ENCODE results near the gene GRM6.

Gene GRM6

DNA sequence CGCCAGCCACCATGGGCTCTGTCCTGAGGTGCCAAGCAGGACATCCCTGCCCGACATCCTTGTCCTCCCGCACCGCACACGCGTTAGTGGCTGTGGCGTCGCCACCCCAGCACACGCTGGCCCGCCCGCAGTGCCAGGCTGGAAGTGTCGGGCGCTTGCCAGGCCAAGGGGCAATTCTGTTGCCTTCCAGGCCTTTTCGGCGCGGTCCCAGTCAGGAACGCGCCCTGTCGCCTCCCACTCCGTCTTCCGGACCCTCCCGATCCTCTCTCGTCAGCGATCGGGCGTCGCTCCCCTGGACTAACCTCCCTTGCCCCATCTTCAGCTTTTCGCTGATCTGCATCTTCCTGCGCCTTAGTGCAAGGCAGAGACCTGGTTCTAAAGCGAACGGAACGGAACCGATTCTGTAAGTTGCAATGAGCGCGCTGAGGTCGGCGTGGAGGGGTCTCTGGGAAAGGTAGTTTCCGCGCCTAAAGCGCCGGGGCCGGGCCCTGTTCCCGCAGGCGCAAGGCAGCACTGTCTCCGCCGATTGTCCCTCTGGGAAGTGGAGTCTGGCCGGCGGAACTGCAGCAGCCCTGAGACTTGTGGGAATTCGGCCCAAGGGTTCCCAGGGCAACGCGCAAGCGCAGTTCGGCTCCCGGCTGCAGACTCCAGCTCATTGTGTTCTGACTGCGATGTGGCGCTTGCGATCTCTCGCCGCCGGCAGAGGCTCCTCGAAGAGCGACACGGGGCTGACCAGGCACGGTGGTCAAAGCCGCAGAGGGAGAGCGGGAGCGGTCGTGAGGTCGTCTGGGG, 54.4 kb downstream of the GRM6 start, which contains the start of gene ZNF454:
Gene ZNF454 (plus strand): TSS at position 630 of the 792 bp plus-strand sequence. CDS start 1,594 bp downstream, outside the sequence.
- DNase-seq (ENCODE audit: extremely low spot score) = no peak
- CTCF ChIA-PET = interaction anchor here (1.1 kb wide), 1 partner anchor 22 kb away, joined by 3 read pairs; no protein-coding TSS in a partner anchor
- TF ChIP-seq, protein P1, sequence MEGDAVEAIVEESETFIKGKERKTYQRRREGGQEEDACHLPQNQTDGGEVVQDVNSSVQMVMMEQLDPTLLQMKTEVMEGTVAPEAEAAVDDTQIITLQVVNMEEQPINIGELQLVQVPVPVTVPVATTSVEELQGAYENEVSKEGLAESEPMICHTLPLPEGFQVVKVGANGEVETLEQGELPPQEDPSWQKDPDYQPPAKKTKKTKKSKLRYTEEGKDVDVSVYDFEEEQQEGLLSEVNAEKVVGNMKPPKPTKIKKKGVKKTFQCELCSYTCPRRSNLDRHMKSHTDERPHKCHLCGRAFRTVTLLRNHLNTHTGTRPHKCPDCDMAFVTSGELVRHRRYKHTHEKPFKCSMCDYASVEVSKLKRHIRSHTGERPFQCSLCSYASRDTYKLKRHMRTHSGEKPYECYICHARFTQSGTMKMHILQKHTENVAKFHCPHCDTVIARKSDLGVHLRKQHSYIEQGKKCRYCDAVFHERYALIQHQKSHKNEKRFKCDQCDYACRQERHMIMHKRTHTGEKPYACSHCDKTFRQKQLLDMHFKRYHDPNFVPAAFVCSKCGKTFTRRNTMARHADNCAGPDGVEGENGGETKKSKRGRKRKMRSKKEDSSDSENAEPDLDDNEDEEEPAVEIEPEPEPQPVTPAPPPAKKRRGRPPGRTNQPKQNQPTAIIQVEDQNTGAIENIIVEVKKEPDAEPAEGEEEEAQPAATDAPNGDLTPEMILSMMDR (IDR thresholded peaks at IDR 0.05; ENCODE audit: control extremely low read depth, extremely low read depth, low read depth, missing control alignments) = no peak
- POLR2A ChIA-PET = no interaction called here

DNA sequence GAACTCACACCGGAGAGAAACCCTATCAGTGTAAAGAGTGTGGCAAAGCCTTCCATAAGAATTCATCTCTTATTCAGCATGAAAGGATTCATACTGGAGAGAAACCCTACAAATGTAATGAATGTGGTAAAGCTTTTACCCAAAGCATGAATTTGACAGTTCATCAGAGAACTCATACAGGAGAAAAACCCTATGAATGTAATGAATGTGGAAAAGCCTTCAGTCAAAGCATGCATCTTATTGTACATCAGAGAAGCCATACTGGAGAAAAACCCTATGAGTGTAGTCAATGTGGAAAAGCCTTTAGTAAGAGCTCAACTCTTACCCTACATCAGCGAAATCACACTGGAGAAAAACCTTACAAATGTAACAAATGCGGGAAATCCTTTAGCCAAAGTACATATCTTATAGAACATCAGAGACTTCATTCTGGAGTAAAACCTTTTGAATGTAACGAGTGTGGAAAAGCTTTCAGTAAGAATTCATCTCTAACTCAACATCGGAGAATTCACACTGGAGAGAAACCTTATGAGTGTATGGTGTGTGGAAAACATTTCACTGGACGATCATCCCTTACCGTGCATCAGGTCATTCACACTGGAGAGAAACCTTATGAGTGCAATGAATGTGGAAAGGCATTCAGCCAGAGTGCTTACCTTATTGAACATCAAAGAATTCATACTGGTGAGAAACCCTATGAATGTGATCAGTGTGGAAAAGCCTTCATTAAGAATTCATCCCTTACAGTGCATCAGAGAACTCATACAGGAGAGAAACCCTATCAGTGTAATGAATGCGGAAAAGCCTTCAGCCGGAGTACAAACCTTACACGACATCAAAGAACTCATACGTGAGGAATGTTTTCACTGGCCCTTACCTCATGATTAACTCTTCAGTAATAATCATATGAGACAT, 63.0 kb downstream of the GRM6 start:
- ChIA-PET CTCF (no interaction called here), POLR2A (no interaction called here)
- no peak for DNase-seq (ENCODE audit: extremely low spot score)
- TF ChIP-seq, protein P1 (IDR thresholded peaks at IDR 0.05; ENCODE audit: control extremely low read depth, extremely low read depth, low read depth, missing control alignments) = no peak
